Left cardiac atrium (tissue), 4 donors: ENCODE measurements around the gene SNX9. TPM values are rescaled to one million over a fixed set of nuclear protein-coding genes. Genes with fewer than 3 reads are reported as not detected.

Source experiments
- ATAC-seq, 2 donors: fragments of 200-7000 bp; cut with Tn5 transposase; one replicate each; pipeline ENCODE4 v1.9.1; 2020; ENCODE audit warnings: mild to moderate bottlenecking in 2 of 2, moderate library complexity in 2 of 2
- DNase-seq: peaks from one replicate; pipeline ENCODE4 v3.0.0-alpha.2; 2020
- intact Hi-C, 2 donors: fragments of 100-400 bp; cut with DNase I; formaldehyde crosslinking; loops; one replicate each; pipeline versions ENCODE4 v1.14.1 to v1.15.1; 2022 to 2023
- total RNA-seq, 2 donors: library from RNA; stranded (reverse); fragmentation: NEBNext Ultra II Directional; extraction: Animal tissue kit (Norgen Biotek cat#: 25700); gene quantifications; one replicate each; pipeline ENCODE4 v1.2.1, GENCODE V29; 2021
- donor health status: DM: no; HTN: yes; CAD: no.
- donor health status: DM: no; HTN: yes; CAD: no; lungs with severe emphysema.
- donor health status: DM: yes; HTN: yes; CAD: no.
- donor health status: Dilated cardiomyopathy.

Gene SNX9
- total RNA-seq, 2 donors from 2014 or later = 37.7 to 39.9 TPM

DNA sequence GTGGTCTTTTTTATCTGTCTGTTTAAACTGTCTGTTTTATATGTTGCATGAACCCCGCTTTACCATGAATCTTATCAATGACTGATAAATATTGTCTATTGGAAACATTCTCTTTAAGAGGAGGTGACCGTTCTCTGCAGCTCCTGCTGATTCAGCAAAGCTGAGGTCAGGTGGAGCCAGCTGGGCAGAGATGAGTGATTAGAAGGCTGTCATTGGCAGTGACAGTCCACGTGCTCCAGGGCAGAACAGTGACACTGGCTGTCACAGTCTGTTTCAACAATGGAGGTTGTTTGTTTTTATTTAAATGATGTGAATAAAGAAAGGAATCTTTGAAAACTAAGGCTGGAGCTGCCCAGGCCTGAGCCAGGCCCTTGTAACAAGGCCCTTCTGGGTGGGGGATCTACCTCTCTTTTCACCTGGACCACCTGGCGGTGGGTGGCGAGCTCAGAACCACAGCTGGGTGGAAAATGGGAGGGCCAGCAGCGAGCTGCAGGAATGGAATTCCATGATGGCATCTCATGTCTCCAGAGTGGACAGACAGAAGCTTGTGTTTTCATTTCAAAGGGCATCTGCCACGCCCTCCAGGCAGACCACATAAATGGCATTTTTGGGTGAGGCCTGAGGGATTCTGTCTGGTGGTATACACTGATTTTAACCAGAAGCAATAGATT lies 171.2 kb downstream of the SNX9 start:
- no peak for ATAC-seq
- intact Hi-C loops = no loop called here
- peak; percentile 2 for DNase-seq

Other genes starting within 250 kb of the SNX9 start
- 10 to 100 TPM; 10.2 to 23.4 TPM for gene SYNJ2, start 158.6 kb downstream of the SNX9 start, total RNA-seq